GM21526 (cell line): ENCODE data around the gene BCL2.

ENCODE experiments used
- ATAC-seq: cut with Tn5 transposase; IDR thresholded peaks from one replicate; pipeline ENCODE4 v1.9.1; 2021; ENCODE audit warnings: moderate library complexity; ENCODE audit not compliant: unreplicated experiment, low FRiP score

BCL2 gene

DNA sequence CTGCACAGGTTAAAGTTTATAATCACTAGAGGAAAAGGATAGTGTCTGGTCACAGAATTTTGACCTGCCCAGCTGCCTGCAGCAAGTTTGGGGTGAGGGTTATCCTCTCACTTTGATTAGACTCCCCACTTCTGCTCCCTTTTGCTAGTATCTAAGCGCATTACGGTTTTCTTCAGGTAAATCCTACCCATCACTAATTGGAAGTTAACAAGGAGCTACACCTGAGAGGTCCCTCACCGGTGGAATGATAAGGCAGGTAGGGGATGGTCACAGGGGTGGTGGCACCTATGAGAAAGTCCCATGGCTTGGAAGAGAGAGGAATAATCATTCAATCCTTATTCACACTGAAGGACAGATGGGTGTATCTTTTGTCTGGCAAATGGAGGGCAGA, 7.6 kb downstream of the BCL2 start:
- ATAC-seq: peak; percentile 4

DNA sequence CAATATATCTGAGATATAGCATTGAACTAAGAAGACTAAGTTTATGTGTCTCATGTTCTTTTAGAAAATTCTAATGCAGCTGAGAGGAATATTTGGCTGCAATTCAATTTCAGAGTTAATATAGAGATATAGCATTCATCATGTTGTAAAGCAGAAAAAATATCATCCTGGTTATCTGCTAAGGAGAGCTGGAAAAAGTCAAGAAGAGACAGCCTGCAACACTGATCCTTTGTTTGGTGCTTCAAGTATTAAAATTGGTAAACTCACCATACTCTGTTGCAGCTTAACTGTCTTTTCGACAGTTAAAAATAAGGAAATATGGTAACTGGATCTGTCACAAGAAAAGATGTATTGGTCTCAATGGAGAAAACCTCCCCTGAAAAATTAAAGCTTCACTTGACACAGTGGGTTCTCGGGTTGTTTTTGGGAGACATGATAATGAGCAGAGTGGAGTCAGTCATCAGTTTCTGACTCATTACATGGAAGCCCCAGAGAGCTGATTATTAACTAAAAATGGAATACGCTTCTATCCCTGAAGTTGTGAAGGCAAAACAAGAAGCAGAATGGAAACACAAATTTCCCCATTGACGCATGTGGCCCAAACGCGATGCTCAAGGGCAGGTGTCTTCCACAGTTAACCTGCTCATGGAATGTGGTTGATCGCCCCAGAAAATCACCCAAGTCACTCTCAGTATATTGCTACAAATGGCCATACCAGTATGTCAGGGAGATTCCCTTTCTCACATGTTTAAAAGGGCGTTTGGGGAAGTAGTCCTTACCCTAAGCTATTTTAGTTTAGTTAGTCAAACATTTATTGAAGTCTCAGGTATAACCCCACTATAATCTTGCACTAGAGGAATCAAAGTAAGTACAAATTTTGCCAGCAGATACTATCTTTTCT, 8.2 kb downstream of the BCL2 start:
- ATAC-seq: peak; percentile 54

DNA sequence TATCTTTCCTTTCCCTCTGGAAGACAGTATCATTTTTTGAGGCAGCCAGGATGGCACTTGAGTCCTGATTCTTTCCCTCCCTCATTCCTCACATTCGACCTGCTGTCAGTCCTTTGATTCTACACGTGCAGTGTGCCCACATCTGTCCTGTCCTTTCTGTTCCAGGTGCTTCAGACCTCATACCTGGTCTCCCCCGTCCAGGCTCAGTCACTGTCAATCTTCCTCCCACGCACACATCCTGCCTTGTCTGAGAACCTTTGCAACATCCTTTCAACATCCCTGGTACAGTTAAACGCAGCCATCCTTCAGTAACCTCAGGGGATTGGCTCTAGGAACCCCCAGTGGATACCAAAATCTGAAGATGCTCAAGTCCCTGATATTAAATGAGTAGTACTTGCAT, 10.1 kb downstream of the BCL2 start:
- no peak for ATAC-seq

DNA sequence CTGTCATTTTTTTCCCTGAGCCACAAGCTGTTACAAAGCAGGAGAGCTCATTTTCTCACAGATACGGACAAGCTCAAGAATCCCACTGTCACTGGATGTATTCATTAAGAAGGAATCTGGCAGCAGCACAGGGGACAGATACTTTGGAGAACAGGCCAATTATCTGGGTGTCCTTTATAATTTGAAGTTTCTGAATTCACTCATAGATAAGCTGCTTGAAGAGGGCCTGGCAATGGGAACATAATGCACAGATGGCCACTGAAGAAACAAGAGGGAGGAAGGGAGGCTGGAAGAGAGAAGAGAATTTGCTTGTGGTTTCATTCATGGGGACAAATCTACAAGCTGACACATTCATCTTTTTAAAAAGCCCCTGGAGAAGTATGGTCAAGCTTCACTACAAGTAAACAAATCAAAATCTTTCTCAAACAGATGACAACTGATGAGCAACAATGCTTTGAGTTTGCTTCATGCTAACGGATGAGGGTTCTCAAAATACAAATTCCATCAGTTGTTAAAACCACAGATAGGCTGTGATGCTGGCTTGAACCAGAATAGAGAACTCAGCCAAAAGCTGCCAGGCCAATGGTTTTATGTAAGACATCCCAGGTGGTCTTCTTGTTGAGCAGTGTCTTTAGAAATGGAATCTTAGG, 11.9 kb downstream of the BCL2 start:
- no peak for ATAC-seq

DNA sequence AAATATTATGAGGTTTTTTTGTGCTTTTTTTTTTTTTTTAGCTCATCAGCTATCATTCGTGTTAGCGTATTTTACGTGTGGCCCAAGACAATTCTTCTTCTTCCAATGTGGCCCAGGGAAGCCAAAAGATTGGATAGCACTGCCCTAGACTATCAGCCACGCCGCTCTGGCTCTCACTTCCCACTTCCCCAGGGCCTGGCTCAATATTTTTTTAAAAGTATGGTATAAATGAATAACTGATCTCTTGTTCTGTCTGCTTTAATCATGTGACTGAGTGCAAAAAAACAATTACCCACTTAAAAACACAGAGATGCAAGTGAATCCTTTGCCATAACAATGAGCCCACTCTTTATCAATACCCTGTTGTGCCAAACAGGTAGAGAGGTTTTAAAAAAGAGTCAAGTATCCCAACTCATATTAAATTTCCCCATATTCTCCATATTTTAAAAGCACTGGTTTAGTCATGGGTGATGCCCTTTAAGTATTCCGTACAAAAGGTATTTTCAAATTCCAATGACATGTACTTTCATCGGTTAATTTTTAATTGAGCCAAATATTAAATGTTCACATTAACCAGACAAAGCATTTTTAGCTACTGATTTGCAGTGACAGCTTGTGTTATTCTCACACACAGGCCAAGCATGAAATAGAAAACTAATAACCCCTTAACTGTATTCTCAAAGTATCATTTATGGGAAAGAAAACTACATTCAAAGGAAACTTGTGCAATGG, 12.6 kb downstream of the BCL2 start:
- no peak for ATAC-seq

DNA sequence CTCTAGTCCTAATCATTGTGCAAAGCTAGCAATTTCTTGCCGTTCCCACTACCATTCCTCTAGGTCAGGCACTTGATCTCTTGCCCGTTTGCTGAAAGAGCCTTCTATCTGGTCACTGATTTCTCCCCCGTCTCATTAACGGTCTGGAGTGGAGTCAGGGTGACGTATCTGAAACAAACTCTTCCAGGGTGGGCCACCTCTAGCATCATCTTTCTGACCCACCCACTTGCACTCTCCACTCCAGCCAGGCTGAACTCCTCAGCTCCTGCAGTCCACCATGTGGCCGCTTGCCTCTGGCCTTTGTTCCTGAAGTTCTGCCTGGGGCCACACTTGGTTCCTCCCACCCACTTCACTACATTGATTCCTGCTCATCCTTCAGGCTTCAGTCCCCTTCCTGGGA, 13.3 kb downstream of the BCL2 start:
- no peak for ATAC-seq

DNA sequence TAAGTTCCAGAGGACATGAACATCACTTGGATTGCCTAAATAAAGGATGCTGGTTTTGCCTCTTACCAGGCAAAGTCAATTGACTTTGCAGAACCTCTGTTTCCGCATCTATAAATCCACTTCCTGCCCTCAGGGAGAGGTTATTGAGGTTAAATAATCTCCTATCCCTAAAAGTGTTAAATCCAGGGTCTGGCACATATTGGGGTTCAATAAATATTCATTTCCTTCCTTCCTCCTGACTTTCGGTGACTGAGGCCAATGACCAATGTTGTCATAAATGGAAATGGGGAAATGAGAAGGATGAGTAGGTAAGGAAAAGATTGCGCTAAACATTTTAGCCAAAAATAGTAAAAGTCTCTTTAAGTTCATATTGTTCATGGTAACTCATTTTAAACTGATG, 16.0 kb downstream of the BCL2 start:
- no peak for ATAC-seq

DNA sequence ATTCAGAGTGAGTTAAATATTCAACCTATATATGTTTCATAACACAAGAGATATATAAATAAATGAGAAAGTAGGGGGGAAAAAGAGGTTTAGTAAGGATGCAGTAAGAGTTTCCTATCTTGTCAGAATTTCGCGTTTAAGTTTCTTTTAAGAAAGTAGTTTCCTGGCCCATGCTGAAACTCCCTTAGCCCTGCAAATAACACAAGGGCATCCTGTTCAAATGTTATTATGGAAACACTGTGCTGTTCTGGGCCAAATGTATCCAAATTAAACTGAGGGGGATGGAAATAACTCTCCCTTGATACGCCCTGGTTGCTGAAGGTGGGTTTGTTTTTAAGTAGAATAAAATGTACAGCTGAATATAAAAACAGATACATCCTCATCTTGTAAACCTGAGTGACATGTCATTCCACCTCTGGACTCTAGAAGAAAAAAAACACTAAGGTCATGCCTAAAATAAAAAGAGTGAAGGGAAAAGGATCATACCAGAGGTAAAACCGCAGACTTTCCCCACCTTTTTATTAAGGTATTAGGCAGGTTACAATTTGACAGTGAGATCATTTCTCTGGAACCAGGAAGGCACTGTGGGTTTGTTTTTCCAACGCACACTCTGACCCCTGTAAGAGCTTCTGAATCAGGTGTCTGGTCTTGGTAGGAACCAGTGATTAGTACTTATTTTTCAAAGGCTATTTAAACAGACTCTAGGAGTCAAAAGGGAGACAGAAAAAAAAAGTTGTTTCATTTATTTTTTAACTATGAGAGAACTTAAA, 16.7 kb downstream of the BCL2 start:
- no peak for ATAC-seq

DNA sequence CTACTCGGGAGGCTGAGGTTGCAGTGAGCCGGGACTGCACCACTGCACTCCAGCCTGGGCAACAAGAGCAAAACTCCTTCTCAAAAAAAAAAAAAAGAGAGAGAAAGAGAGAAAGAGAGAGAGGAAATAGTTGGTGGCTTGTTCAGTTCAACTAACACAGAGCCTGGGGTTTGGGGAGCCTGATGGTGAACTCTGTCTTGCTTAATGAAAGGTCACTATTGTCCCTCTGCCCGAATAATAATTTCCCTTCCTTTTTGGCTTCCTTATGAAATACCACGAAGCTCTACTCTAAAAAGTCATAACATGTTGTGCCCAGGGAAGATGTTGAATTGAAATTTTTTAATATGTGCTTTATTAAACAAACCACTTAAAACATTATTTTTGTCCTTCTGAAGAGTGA, 17.3 kb downstream of the BCL2 start:
- no peak for ATAC-seq

DNA sequence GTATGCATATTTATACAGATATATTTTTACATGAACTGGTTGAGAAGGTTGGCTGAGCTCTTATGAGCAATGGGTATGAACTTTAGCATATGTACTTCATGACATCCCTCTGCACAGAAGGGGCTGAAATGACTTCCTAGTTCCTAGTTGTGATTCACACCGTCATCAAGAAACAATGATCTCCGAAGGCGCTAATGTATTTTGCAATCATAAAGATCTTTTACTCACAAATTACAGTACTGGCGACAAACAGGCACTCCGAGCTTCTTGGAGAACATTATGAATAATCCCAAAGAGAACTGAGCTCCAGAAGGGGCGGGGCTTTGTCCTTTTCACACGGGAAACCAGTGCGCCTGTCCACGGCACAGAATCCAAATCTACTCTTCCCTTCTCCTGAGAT, 18.1 kb downstream of the BCL2 start:
- no peak for ATAC-seq

DNA sequence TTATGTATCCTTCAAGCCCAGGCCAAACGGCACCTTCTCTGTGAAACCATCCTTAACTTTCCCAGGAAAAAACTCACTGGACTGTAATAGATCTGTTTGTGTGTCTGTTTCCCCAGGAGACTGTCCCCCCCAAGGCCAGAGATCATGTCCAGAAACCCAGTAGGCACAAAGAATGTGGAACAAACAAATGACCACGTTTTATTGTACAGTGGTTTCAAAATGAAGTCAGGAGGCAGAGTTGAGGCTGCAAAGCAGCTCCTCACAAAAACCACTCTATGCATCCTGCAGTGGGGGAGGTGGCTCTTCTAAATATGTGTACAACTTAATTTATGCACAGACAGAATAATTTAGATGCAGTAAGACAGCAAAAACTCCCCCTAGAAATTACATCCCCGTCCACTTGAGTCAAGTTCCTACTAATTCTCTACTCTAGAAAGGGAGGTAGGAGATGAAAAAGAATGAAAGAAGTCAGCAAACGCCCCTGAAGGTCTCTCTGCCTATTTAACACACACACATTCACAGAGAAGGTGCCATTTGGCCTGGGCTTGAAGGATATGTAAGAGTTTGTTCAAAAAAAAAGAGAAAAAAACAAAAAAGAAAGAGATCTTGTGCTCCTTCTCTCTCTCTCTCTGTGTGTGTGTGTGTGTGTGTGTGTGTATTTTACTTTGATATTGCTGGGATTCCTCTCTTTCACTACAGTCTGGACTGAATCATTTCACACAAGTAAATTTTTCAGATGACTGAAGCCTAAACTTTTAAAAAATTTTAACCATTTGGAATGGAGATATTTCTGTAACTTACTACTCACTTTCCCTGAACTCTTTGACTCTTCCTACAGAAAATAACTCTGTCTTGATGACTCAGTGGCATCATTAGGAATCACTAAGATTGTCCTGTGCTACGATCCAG, 19.5 kb downstream of the BCL2 start:
- peak; percentile 47 for ATAC-seq

DNA sequence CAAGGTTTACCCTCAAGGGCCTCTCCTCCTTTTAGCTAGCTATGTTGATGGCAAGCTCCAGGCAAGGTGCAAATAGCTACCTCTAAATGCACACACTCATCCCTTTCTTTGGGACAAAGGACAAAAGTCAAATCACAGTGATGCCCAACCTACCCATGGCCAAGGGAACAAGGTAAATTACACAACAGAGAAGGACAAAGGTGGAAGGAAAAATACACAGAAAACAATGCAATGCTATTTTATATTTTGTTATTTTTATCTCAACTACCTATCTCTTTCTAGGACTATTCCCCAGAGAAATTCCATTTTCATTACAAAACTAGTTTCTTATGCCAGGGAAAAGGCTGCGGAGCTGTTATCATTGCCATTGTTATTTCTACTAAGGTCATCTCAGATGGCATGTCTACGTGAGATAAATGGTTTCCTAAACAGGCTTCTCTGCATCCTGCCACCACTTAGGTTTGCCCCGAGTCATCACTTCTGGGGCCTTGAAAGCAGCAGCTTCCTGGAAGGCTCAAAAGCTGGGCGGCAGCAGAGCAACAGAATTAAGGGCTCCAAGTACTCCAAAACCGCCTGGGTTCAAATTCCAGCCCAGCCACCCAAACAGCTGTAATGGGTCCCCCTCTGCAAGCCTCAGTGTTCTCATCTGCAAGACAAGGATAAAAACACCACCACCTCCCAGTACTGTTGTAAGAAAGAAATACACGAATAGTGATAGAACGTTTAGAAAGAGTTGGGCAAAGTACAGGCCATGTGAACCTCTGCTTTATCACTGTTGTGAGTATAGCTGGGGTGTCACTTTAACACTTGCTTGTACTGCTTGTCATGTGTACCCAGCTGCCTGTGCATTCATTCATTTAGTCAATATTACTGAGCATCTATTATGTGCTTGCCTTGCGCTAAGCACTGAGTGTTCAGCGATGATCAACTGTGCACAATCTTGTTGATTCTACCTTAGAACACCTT, 20.9 kb downstream of the BCL2 start:
- ATAC-seq: no peak

DNA sequence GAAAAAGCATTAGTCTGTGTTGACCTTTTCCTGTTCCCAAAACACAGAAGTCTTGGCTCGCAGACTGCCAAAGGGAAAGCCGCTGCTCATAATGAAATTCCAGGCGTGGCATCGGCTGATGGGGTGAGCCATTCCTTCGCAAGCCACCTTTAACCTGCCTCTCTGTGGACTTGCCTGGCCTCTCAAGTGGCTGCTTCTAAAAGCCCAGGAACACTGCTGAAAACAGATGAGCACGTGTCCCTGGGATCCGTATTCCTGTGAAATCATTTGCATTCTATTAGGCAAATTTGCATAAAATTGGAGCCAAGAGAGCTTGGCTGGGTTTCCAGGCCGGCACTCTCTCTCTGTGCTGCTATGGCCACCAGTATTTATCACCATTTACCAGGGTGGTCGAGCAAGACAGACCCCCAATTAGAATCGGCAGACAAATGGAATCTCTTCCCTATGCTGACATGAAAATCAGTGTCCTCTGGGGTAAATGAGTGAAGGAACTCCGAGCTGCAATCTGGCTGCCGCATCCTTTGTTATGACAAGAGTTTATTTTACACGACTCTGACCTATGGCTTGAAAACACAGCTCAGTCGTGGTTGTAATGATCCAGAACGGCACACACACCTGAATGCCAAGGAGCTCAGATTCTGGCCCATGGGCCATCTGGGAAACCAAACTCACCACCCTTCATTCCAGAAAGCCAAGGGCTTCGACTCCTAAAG, 21.7 kb downstream of the BCL2 start:
- ATAC-seq: no peak

DNA sequence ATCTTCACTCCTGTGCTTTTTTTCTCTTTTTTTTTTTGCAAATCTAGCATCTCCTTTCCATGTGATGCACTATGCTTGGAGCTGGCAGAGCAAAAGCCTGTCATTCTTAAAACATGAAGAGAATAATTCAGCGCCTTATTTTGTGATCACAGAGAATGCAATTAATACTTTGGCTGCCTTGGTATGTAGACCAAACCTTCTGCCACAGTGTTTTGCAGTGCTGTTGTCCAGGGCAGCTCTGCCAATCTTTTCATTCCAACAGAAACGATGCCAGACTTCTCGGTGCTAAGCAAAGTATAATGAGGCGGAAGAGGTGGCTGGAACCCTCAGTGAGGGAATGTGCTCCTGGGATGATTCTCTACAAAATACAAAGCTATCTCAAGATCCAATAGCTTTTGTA, 25.6 kb downstream of the BCL2 start:
- ATAC-seq: no peak

DNA sequence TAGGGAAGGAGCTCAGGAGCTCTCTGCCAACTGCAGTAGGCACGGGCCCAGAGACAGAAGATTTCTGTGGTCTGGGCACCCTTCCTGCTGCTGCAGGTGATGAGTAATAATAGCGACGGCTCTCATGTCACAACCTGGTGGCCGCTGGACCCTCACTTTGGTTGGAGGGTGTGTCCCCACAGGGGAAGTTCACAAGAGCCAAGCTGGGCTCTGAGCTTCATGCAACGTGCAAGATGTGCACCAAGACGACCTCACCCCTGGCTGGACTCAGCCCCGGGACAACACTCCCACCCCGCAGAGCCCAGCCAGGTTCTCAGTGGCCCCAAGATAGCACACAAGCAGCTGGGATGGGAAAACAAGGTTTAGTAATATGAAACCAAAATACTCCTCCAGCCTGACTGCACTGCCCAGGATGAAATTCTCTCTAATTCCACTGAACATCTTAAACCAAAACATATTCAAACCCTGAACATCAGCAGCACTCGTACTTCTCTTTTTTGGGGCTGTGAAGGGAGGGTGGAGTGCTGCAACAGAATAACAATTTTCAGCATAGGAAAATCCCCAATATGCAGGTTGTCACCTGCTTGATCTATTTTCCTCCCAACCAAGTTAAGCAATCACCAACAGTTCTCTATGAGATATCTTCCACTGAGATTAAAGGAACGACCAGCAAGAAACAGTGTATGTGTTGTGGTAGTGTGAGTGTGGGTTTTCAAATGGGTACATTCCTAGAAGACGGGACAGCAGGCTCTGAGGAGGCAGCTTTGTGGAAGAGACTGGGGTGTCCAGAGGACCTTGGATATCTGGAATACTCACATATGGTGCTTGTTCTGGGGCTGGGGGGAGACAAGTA, 26.5 kb downstream of the BCL2 start:
- ATAC-seq: peak; percentile 45

DNA sequence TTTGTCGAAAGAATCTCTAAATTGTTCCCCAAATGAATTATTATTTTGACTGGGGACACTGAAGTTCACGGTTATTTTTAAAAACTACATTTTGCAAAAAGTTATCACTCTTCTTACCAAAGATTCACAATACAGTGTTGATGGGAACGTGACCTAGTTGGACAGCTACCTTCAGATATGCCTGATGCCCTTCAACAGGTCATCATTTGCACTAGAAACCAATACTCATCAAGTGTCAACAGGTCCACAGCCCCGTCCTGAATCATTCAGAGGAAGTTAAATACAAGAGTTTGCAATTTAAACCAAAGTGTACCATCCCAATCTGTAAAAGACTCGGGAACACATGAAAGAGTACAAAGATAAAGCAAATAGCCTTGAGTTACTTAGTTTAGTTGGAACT, 28.3 kb downstream of the BCL2 start:
- ATAC-seq: no peak

DNA sequence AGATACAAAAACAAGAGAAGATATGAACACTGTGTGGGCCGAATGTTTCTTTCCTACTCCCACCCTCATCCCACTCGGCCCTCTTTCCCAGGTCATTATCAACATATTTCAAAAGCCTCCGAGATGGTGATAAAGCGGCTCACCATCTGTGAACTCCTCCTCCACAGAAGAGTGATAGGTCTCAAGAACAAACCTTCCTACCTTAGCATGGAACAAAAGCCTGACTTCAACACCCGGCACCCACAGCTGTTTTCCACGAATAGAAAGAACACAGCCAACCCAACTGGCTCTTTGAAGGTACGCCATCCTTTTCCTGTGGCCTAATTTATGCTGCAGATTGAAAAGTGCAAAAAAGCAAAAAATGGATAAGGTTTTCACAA, 28.8 kb downstream of the BCL2 start:
- no peak for ATAC-seq
